A673 (cell line): ENCODE measurements around the gene UBE2U. TPM values are rescaled to one million over a fixed set of nuclear protein-coding genes. Genes with fewer than 3 reads are reported as not detected.

ENCODE experiments used
- BruUV-seq: library from RNA; stranded (reverse); fragments of 400-500 nt; replicated peaks from 2 replicates; lab custom pipeline; 2021; lab: Mats Ljungman, UMichigan
- CTCF ChIA-PET: fragments of 300-600 bp; sonication (Branson Sonifier 250); formaldehyde crosslinking; loops from one replicate; lab custom pipeline; 2022; ENCODE audit warnings: antibody characterized with exemption; lab: Charles Lee
- POLR2A ChIA-PET: fragments of 300-600 bp; sonication (Branson Sonifier 250); formaldehyde crosslinking; loops from one replicate; lab custom pipeline; 2022; ENCODE audit warnings: antibody characterized with exemption; ENCODE audit not compliant: low non-redundant PET; lab: Charles Lee
- DNase-seq: peaks from one replicate; pipeline ENCODE4 v3.0.0-alpha.2; 2015; ENCODE audit warnings: low spot score
- H3K27ac ChIP-seq: fragments of 200-600 bp; sonication (generic); 2 replicates; pipeline ENCODE4 v1.5.1; 2016; ENCODE audit warnings: mixed run types, low read depth, mild to moderate bottlenecking, mixed read lengths, antibody characterized with exemption, low read length; ENCODE audit not compliant: poor library complexity, severe bottlenecking
- H3K27me3 ChIP-seq: fragments of 200-600 bp; sonication (generic); replicated peaks from 2 replicates; pipeline ENCODE4 v1.6.1; 2017; ENCODE audit warnings: mixed run types, low read depth, mild to moderate bottlenecking, mixed read lengths, antibody characterized with exemption, low read length; ENCODE audit not compliant: insufficient read depth, poor library complexity
- H3K36me3 ChIP-seq: fragments of 200-600 bp; sonication (generic); 2 replicates; pipeline ENCODE4 v1.6.1; 2016; ENCODE audit warnings: mixed run types, mild to moderate bottlenecking, mixed read lengths, antibody characterized with exemption, low read length; ENCODE audit not compliant: insufficient read depth, poor library complexity, severe bottlenecking
- H3K4me1 ChIP-seq: fragments of 200-600 bp; sonication (generic); 2 replicates; pipeline ENCODE4 v1.6.1; 2017; ENCODE audit warnings: mixed run types, mild to moderate bottlenecking, mixed read lengths, antibody characterized with exemption, low read length; ENCODE audit not compliant: insufficient read depth, poor library complexity, severe bottlenecking
- H3K4me3 ChIP-seq: fragments of 200-600 bp; sonication (generic); 2 replicates; pipeline ENCODE4 v1.5.1; 2016; ENCODE audit warnings: low read depth, mixed run types, mild to moderate bottlenecking, mixed read lengths, low read length; ENCODE audit not compliant: poor library complexity, severe bottlenecking
- H3K9me3 ChIP-seq: fragments of 200-600 bp; sonication (generic); 2 replicates; pipeline ENCODE4 v1.6.1; 2016; ENCODE audit warnings: mixed run types, low read depth, mild to moderate bottlenecking, mixed read lengths, antibody characterized with exemption, low read length; ENCODE audit not compliant: poor library complexity, severe bottlenecking
- CTCF ChIP-seq: fragments of 300-800, 200-600 bp; sonication (generic); conservative IDR thresholded peaks from 2 replicates; pipeline ENCODE4 v1.5.1; 2017; ENCODE audit warnings: low read depth, mild to moderate bottlenecking, antibody characterized with exemption, low read length, moderate library complexity, mixed read lengths
- EZH2 ChIP-seq: fragments of 200-600 bp; sonication (generic); IDR thresholded peaks from 2 replicates; pipeline ENCODE4 v1.6.1; 2017; ENCODE audit warnings: borderline replicate concordance, low read depth, mild to moderate bottlenecking, mixed read lengths, antibody characterized with exemption, low read length; ENCODE audit not compliant: poor library complexity, severe bottlenecking
- intact Hi-C: fragments of 100-400 bp; cut with micrococcal nuclease; formaldehyde crosslinking; loops from one replicate; pipeline ENCODE4 v1.10.0; 2022; ENCODE audit not compliant: unreplicated experiment
- total RNA-seq: library from RNA; stranded (reverse); gene quantifications from 2 replicates; pipeline ENCODE4 v1.2.3, GENCODE V29; 2021

UBE2U gene
- total RNA-seq, 1 experiment from 2014 or later: not detected

GRCh38 chr1:64295136-64295535 lies 91.7 kb downstream of the UBE2U start:
- no peak overlapping the region for H3K4me3 ChIP-seq
- no peak for DNase-seq
- BruUV-seq: no TSS peak
- no peaks in the 10 kb centered on the region for H3K27me3 ChIP-seq
- CTCF ChIA-PET: no interaction called here
- POLR2A ChIA-PET: no interaction called here
- no peaks in the 10 kb centered on the region for H3K36me3 ChIP-seq
- TF ChIP-seq EZH2 (no peak), CTCF (no peak)
- H3K9me3 ChIP-seq: peaks cover 20% of the 10 kb centered on the region
- intact Hi-C loops: no loop called here
- H3K4me1 ChIP-seq: no peaks in the 10 kb centered on the region
- no peak overlapping the region for H3K27ac ChIP-seq

GRCh38 chr1:64295561-64295960 lies 92.1 kb downstream of the UBE2U start:
- ChIA-PET CTCF (no interaction called here), POLR2A (no interaction called here)
- no peaks in the 10 kb centered on the region for H3K27me3 ChIP-seq
- peaks cover 20% of the 10 kb centered on the region for H3K9me3 ChIP-seq
- DNase-seq: no peak
- BruUV-seq: no TSS peak
- no peaks in the 10 kb centered on the region for H3K36me3 ChIP-seq
- no peak overlapping the region for H3K27ac ChIP-seq
- intact Hi-C loops: no loop called here
- H3K4me3 ChIP-seq: no peak overlapping the region
- no peaks in the 10 kb centered on the region for H3K4me1 ChIP-seq
- TF ChIP-seq EZH2 (no peak), CTCF (no peak)

- Histone ChIP-seq H3K27me3 (no peaks in the 10 kb centered on the region), H3K27ac (no peak overlapping the region), H3K9me3 (peaks cover 20% of the 10 kb centered on the region), H3K4me3 (no peak overlapping the region), H3K4me1 (no peaks in the 10 kb centered on the region), H3K36me3 (no peaks in the 10 kb centered on the region)
- CTCF ChIA-PET: no interaction called here
- DNase-seq: no peak
- POLR2A ChIA-PET: no interaction called here
- no TSS peak for BruUV-seq
- intact Hi-C loops: no loop called here
- no peak for TF ChIP-seq EZH2
- no peak for TF ChIP-seq CTCF
These were observed 93.0 kb downstream of the UBE2U start for GRCh38 chr1:64296459-64296858.
